ENCODE results near the gene MTX1.
"Not testable (repeated sequence)": the region's sequence is repeated elsewhere in the genome, so short reads cannot be mapped to it uniquely, and the experiment has no call there.

MTX1 gene

DNA sequence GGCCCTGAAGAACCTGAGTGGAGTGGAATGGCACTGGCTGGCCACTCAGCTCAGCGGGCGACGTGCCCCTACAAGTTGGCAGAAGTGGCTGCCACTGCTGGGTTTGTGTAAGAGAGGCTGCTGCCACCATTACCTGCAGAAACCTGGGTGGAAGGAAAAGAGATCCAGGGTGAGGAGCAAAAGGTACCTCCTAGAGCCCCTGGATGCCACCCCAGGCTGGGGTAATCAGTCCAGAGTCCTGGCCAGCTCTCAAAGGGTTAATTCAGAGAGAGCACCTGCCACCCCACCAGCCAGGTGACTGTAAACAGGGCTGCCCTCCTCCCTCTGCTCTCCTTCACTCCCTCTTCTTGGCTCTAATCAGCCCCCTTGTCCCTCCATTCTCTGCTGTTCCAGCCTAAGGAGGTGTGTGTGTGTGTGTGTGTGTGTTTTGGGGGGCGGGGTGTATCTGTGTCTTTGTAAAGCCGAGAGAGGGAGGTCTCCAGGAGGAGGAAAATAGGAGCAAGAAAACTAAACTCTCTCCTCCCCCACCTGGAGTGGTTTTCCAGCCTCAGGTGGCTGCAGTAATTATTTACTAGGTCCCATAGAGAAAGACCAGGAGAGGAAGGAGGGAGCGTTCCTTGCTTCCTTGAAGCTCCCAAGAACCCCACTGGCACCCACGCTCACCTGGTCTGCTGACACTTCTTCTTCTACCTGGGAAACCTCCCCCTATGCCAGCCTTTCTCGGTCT, 22.3 kb upstream of the MTX1 start:
- no peak overlapping the region for H3K4me3 ChIP-seq
- peak overlapping the region in 1 of 21 experiments; percentile 16 for H3K27ac ChIP-seq

DNA sequence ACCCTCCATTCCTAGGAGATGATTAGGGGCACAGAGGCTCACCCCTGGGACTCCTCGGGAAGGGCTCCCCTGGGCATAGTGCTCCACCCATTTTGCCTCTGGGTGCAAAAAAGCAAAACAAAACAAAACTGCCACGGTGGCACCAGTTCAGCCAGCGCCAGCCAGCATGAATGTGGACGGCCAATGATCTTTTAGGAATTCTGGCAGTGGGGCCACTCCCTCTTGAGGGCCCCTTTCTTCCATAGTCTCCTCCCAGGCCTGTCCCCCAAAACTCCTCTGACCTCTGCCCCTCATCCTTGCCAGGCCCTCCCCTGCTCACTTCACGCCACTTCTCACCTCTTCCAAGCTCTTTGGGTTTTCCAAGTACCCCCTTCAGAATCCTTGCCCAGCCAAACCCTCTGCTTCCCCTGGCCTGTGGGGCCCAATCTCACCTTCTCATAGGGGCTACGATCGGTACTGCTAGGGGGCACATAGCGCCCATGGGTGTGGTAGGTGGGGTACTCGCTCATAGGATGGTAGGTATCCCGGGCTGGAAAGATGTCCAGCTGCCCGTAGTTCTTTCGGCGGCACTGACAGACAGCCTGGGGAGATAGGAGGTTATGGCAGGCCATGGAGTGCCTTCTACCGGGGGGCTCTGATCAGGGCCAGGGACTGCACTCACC, 21.6 kb upstream of the MTX1 start:
- no peak overlapping the region for H3K4me3 ChIP-seq
- peak overlapping the region in 1 of 21 experiments; percentile 16 for H3K27ac ChIP-seq

DNA sequence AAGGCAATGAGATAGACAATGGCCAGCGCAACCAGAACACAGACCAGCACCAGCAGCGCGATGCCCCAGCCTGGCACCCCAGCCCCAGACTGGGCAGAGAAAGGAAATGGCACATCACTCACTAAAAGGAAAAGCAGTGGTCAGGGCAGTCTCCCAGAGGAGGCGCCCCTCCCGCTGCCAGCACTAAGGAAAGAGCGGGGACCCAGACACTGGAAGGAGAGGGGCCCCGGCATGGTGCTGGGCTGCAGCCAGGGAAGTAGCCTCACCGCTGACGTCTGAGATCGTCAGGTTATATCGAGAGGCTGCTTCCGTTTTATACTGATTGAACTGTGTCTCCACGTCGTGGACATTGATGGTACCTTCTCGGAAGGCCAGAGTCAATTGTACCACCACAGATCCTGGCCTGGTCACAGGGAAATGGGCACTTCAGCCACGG, 21.0 kb upstream of the MTX1 start:
- H3K27ac ChIP-seq, result peak overlapping the region in 1 of 21 experiments; percentile 16
- H3K4me3 ChIP-seq, result no peak overlapping the region

DNA sequence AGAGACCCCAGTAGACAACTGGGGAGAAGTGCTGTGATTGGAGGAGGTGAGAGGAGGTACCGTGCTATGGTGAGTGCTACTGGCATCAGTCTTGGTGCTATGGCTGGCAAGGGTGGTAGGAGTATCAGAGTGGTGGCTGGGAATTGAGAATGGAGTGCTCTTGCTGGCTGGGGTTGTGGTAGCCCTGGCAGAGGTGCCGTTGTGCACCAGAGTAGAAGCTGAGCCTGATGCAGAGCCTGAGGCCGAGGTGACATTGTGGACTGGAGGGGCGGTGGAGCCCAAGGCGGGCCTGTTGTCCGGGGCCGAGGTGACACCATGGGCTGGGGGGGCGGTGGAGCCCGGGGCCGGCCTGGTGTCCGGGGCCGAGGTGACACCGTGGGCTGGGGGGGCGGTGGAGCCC, 20.2 kb upstream of the MTX1 start:
- no peak overlapping the region for H3K4me3 ChIP-seq

DNA sequence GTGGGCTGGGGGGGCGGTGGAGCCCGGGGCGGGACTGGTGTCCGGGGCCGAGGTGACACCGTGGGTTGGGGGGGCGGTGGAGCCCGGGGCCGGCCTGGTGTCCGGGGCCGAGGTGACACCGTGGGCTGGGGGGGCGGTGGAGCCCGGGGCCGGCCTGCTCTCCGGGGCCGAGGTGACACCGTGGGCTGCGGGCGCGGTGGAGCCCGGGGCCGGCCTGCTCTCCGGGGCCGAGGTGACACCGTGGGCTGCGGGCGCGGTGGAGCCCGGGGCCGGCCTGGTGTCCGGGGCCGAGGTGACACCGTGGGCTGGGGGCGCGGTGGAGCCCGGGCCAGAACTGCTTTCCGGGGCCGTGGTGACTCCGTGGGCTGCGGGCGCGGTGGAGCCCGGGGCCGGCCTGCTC, 18.6 kb upstream of the MTX1 start:
- H3K27ac ChIP-seq, H3K4me3 ChIP-seq: not testable (repeated sequence)

More for the DNA sequence above, 20.2 kb upstream of the MTX1 start:
- H3K27ac ChIP-seq, result peak overlapping the region in 2 of 21 experiments; percentile 11 to 17

DNA sequence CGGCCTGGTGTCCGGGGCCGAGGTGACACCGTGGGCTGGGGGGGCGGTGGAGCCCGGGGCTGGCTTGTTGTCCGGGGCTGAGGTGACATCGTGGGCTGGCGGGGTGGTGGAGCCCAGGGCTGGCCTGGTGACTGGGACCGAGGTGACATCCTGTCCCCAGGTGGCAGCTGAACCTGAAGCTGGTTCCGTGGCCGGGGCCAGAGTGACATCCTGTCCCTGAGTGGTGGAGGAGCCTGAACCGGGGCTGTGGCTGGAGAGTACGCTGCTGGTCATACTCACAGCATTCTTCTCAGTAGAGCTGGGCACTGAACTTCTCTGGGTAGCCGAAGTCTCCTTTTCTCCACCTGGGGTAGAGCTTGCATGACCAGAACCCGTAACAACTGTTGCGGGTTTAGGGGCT, 16.6 kb upstream of the MTX1 start:
- H3K4me3 ChIP-seq, result no peak overlapping the region
- H3K27ac ChIP-seq, result peak overlapping the region in 15 of 21 experiments; percentile 70 to 95 (median 77)

DNA sequence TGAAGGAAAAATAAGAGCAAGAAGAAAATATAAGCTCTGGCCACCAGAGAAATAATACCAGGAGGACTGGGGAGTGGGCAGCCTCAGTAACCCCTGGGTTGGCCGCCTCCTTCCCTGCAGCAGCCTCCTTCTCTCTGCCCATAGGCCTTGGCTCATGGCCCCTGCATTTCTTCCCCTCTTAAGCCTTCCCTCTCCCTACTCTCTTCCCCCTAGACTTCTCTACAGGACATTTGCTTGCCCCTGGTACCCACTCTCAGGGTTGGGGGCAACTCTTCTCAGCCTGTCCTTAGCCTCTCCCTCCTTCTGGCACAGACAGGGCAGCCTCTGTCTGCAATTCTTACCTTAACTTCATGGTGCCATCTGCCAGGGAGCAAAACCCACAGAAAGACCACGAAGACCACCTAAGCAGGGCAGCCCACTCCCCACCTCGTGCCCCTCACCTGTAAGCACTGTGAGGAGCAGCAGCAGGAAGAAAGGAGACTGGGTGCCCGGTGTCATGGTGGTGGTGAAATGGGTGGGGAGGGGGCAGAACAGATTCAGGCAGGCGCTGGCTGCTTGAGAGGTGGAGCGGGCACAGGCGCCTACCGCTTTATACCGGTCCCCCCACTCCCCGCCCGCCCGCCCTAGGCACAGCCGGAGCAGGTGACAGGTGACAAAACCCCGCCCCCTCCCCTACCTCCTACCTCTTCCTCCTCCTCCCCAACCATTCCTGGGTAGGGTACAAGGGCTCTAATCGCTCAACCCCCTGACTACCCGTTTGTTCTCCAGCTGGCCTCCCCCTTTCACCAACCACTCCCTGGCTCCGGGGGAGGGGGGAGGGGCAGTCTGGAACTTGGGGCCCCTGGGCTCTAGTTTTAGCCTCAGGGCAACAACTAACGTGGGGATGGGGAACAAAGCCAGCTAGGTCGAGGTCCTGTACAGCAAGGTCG, 15.9 kb upstream of the MTX1 start:
- Histone ChIP-seq H3K4me3 (peak overlapping the region; percentile 35 to 48 (median 45)), H3K27ac (peak overlapping the region; percentile 16 to 95 (median 77))

DNA sequence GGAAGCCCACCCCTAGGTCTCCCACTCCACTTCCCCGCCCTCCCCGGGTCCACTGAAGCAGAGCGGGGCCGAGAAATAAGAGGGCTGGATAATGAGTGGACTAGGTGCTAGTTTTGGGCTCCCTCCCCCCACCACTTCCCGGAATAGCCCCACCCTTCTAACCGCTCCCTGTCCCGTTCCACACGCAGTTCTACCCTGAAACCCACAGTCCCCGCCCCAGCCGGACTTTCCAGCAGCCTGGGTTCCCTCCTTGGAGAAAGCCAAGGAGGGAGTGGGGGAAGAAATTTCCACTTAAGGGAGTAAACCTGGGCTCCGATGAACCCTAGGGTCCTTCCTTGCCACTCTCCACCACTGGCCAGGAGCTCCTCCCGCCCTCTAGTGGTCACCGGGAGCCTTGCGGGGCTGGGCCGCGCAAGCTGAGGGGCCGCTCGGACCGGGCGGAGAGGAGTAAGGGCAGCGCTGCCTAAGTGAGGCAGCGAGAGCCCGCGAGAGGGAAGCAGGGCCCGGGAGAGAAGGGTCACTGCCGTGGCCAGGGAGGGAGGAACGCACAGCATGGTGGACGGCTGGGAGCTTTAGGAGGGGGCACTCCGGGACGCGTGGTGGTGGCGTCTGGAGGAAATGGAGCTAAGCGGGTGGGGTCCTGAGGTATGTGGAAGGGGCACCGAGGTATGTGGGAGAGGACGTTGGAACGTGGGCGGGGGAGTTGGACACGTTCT, 15.1 kb upstream of the MTX1 start:
- H3K27ac ChIP-seq, result peak overlapping the region; percentile 16 to 95 (median 77)
- H3K4me3 ChIP-seq, result peak overlapping the region; percentile 35 to 48 (median 45)

DNA sequence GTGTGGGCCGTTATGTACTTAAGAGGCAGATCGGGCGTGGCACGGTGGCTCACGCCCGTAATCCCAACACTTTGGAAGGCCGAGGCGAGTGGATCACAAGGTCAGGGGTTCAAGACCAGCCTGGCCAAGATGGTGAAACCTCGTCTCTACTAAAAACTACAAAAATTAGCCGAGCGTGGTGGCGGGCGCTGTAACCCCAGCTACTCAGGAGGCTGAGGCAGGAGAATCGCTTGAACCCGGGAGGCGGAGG, 14.6 kb upstream of the MTX1 start:
- Histone ChIP-seq H3K4me3 (peak overlapping the region; percentile 35 to 48 (median 45)), H3K27ac (peak overlapping the region; percentile 16 to 95 (median 77))

DNA sequence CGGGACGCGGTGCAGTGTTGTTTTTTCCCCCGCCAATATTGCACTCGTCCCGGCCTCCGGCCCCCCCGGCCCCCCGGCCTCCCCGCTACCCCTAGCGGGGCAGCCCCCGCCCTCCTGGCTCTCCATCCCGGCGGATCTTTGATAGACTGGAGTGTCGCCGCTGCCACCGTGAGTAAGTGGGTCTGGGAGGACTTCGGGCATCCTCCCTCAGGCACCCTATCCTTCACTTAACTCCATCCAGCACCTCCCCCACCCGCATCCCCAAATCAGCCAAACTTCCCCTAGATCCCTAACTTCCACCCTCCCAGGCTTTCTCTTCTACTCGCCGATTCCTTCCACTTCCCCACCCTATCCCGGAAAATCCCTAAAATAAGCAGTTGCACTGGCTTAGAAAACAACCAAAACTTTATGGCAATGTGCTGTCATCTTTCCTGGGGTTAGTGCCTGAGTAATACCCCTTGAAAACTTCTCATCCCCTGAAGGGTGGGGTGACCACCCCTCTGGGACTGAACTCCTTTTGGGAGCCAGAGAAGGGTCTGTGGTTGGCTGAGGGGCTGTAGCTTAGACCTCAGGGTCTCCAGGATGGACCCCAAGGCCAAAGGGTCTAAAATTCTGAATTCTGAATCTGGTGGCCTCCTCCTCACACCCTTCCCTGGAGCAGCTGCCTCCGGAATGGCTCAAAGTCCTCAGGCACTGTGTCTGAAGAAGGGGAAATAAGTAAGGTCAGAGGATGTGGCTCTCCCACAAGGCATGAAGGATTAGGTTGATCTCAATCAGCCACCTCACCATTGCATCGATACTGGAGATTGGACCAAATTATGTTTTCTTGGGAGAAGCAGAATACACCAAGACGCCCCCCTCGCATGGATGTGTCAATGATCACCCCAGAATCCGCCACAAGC, 13.0 kb upstream of the MTX1 start:
- peak overlapping the region in 19 of 21 experiments; percentile 11 to 95 (median 77) for H3K27ac ChIP-seq
- peak overlapping the region; percentile 35 to 48 (median 45) for H3K4me3 ChIP-seq

DNA sequence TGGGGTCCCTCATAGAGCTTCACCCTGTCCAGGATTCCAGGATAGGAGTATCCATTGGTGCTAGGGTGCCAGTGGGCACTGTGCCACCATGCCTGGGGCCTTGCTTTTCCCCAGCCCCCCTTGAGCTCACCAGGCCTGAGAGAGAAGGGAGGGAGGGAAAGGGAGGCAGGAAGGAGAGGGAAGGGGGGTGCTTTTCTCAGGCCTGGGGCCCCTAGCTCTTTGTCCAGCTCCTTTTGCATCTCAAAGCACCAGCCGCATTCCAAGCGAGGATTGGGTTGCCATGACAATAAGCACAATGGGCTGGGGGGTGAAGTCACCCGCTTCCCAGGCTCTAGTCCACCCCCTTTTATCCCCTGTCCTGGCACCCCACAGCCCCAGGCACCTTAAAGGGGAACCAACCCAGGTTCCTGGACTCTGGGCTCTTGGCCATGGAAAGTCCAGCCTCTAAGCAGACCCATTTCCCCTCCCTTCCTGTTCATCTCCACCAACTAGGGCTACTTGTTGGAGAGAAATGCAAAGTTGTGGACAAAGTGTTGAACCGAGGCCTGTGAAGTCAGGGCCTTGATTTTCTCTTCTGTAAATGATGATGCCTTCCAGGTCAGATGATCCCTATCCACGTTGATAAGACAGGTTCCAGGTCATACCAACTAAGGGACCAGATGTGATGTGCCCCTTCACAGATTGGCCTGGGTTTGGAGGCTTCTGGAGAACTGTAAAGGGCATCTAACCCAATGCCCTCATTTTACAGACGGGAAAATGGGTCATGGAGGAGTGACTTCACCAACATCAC, 12.2 kb upstream of the MTX1 start:
- Histone ChIP-seq H3K4me3 (no peak overlapping the region), H3K27ac (peak overlapping the region in 9 of 21 experiments; percentile 12 to 95 (median 88))

DNA sequence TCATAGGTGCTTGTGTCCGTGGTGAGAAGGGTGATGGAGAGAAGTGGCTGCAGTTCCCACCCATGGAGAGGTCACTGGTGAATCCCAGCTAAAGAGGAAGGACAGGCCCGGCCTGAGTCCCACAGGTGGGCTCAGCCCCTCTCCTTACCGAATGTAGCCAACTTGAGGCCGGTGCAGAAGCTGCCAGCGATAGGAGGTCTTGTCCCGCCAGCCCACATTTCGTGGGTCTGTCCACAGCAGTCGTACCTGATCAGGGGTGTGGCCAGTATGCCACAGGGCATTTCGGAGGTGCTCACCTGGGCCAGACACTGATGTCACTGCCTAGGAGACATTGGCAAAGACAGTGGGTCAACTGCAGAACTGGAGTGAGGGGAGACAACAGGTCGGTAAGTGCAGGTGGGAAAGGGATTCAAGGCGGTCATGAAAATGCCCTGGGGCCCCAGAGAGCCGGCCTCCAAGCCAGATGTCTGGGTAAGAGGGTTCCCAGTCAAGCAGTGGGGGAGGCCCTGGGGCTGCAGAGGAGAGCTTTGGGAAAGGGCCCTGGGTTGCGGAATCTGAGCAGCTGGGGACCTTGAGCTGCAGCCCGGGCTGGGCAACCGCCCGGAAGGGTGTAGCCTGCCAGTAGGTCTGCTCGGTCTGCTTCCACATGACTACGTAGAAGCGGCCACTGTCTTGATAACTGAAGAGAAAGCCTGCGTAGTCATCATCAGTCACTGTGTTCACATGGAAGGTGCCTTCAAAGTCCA, 11.4 kb upstream of the MTX1 start:
- Histone ChIP-seq H3K27ac (peak overlapping the region in 5 of 21 experiments; percentile 17 to 89 (median 58)), H3K4me3 (no peak overlapping the region)

DNA sequence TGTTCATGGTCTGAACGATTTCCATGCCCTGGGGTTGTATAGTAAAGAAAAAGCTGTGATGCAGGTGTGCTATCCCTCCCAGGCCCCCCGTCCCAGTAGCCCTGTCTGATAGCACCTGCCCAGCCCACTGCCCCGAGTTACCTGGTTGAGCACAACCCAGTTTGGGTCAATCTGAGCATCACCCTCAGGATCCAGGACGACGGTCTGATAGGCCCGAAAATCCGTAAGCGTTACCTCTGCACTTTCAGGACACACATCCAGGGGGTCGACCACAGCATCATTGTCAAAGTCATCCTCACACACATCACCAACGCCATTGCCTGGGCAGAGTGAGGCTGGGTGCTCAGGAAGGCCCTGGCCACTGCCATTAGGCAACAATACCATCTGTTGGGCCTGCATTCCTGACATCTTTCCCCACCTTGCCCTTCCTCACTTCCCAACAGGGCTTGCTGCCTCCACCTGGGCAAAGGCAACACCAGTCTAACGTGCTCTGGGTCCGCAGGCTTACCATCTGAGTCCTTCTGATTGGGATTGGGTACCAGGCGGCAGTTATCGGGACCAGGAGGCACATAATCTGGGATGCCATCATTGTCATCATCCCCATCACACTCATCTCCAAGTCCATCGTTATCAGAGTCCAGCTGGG, 10.5 kb upstream of the MTX1 start:
- H3K4me3 ChIP-seq, result no peak overlapping the region

DNA sequence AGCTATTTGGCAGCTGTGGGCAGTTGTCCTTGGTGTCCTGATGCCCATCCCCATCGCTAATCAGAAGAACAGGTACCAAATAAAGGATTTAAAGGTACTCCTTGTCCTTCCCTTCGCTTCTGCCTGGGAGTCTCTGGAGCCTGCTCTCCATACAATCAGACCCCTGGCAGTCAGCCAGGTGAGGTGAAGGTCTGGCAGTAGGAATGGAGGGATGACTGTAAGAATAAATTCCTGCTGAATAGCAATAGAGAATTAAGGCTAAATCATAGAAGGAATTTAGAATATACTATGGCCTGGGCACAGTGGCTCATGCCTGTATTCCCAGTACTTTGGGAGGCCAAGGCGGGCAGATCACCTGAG, 10.0 kb upstream of the MTX1 start:
- no peak overlapping the region for H3K4me3 ChIP-seq
- H3K27ac ChIP-seq, result no peak overlapping the region

More for the DNA sequence above, 10.5 kb upstream of the MTX1 start:
- peak overlapping the region in 2 of 21 experiments; percentile 28 to 31 for H3K27ac ChIP-seq

DNA sequence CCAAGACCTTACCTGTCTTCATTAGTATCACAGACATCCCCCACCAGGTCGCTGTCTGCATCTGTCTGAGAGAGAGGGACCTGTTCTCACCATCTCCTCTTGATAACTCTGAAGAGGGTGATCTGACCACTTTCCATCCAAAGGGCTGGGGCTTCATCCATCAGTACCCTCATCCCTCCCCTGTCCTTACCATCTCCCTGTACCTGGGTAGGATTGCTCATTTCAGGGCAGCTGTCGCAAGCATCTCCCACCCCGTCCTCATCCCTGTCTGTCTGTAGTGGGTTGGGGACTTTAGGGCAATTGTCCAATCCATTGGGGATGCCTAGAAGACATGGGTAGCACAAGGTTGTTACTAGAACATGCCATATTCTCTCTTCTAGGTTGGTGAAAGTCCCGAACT, 8.7 kb upstream of the MTX1 start:
- no peak overlapping the region for H3K4me3 ChIP-seq
- H3K27ac ChIP-seq, result no peak overlapping the region

DNA sequence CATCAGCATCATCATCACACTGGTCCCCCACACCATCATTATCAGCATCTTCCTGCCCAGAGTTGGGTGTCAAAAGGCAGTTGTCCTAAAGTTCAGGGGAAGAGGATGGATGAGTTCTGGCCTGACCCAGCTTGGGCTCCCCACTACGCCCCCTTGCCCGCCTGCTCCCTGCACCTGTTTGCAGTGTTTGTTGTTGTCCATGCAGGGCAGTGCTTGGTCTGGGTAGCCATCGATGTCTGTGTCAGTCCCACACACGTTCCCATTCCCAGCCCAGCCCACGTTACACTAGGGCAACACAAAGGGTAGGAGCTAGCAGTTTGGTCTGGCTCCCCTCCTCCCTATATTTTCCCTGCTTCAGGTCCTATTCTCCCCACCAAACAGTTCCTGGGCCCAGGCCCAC, 7.6 kb upstream of the MTX1 start:
- no peak overlapping the region for H3K4me3 ChIP-seq
- no peak overlapping the region for H3K27ac ChIP-seq

DNA sequence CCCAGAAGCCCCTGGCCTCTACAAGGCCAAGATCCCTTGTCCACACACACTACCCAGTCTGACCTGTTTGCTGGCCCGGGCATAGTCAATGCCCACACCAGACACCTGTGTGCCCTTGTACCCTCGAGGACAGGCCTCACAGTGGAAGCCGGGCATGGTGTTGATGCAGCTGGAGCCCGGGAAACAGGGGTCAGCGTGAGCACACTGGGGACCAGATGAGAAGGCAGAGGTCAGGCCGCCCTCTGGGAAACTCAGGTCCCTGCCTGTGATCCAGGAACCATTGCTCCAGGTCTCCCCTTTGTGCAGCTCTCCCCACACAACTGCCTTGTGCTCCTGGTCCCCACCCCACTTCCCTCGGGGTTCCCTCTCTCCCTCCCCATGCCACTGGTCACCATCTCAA, 6.3 kb upstream of the MTX1 start:
- Histone ChIP-seq H3K27ac (no peak overlapping the region), H3K4me3 (no peak overlapping the region)

Measured in skin epidermis (tissue), 12 donors.